SH-SY5Y (cell line): Measurements from ENCODE around the gene VEGFC.

Experiments used
- GATA2 ChIP-seq: IDR thresholded peaks from 2 replicates; pipeline ENCODE4 v1.6.1; 2011; ENCODE audit warnings: mild to moderate bottlenecking, low read depth, low read length
- GATA3 ChIP-seq: IDR thresholded peaks from 2 replicates; pipeline ENCODE4 v1.6.1; 2011; ENCODE audit warnings: low read depth, mild to moderate bottlenecking, low read length, moderate library complexity

- TF ChIP-seq GATA2: no peak
- TF ChIP-seq GATA3: no peak
Observed at GRCh38 chr4:176752191-176752749, 40.5 kb downstream of the VEGFC start.
